HEK293T (cell line): ENCODE results near the gene PTPRH.

Experiments
- ARNT ChIP-seq: fragments of 450-650 bp; IDR thresholded peaks from 2 replicates; pipeline ENCODE4 v1.6.1; 2017; ENCODE audit warnings: mild to moderate bottlenecking
- BHLHE40 ChIP-seq: fragments of 450-650 bp; IDR thresholded peaks from 2 replicates; pipeline ENCODE4 v1.6.1; 2016; ENCODE audit warnings: mild to moderate bottlenecking, moderate library complexity, borderline replicate concordance
- ELF4 ChIP-seq: fragments of 450-650 bp; IDR thresholded peaks from 2 replicates; pipeline ENCODE4 v1.6.1; 2017; ENCODE audit warnings: antibody characterized with exemption
- FOXA1 ChIP-seq: fragments of 450-650 bp; IDR thresholded peaks from 2 replicates; pipeline ENCODE4 v1.6.1; 2016; ENCODE audit warnings: mild to moderate bottlenecking
- FOXM1 ChIP-seq: fragments of 450-650 bp; IDR thresholded peaks from 2 replicates; pipeline ENCODE4 v1.6.1; 2017; ENCODE audit warnings: mild to moderate bottlenecking, borderline replicate concordance
- L3MBTL2 ChIP-seq: fragments of 450-650 bp; conservative IDR thresholded peaks from 2 replicates; pipeline ENCODE4 v1.6.1; 2016; ENCODE audit warnings: mild to moderate bottlenecking
- SP1 ChIP-seq: fragments of 450-650 bp; IDR thresholded peaks from 2 replicates; pipeline ENCODE4 v1.6.1; 2017
- TARDBP ChIP-seq: fragments of 450-650 bp; IDR thresholded peaks from 2 replicates; pipeline ENCODE4 v1.6.1; 2016
- ZNF384 ChIP-seq: fragments of 450-650 bp; IDR thresholded peaks from 2 replicates; pipeline ENCODE4 v1.6.1; 2016
- TF ChIP-seq, protein P1 (sequence below): fragments of 450-650 bp; IDR thresholded peaks from 2 replicates; pipeline ENCODE4 v1.6.1; 2016

DNA sequence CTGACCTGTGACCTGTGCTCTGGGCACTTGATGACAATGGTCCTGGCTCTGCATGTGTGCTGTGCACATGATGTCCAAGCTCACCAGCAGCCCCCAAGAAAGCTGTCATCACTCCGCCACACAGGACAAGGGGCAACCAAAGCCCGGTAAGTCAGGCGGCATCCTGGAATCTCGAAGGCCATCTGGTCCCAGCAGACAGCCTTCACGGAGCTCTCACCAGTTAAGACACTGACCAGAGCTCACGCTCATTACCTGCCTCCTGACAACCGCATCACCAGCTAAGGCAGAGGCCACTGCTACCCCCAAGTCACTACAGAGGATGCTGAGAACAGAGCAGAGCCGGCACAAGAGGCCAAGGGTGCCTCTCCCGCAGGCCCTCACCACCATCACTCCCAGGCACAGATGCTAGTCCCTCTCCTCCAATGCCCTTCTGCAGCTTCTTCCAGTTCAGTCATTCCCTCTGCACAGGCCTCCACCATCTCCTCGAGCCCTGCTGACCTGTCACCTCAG, 38.9 kb upstream of the PTPRH start:
- TF ChIP-seq FOXM1 = no peak
- no peak for TF ChIP-seq FOXA1
- no peak for TF ChIP-seq BHLHE40
- TF ChIP-seq SP1 = no peak
- no peak for TF ChIP-seq ZNF384
- TF ChIP-seq ARNT = no peak
- no peak for TF ChIP-seq TARDBP
- no peak for TF ChIP-seq ELF4
- TF ChIP-seq, protein P1, sequence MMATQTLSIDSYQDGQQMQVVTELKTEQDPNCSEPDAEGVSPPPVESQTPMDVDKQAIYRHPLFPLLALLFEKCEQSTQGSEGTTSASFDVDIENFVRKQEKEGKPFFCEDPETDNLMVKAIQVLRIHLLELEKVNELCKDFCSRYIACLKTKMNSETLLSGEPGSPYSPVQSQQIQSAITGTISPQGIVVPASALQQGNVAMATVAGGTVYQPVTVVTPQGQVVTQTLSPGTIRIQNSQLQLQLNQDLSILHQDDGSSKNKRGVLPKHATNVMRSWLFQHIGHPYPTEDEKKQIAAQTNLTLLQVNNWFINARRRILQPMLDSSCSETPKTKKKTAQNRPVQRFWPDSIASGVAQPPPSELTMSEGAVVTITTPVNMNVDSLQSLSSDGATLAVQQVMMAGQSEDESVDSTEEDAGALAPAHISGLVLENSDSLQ = no peak
- TF ChIP-seq L3MBTL2 = no peak
